ENCODE results near the gene OMP. TPM values are rescaled to one million over a fixed set of nuclear protein-coding genes. Genes with fewer than 3 reads are reported as not detected.

The OMP gene
- total RNA-seq, 1 experiment from 2014 or later = not detected

Other genes starting within 250 kb of the OMP start
- 41.9 and 47.2 TPM in 2 replicates for gene ACER3, start 241.9 kb upstream of the OMP start, total RNA-seq (2014; rRNA removed; shearing (Covaris generic))
- not detected in 2 replicates for gene B3GNT6, start 68.4 kb upstream of the OMP start, total RNA-seq (2014; rRNA removed; shearing (Covaris generic))
- 10.7 and 12.4 TPM in 2 replicates for gene CAPN5, start 35.9 kb upstream of the OMP start, total RNA-seq (2014; rRNA removed; shearing (Covaris generic))
- 0.29 and 0.36 TPM in 2 replicates for gene MYO7A, start 25.4 kb downstream of the OMP start, total RNA-seq (2014; rRNA removed; shearing (Covaris generic))
- not detected in 2 replicates for gene GDPD4, start 198.8 kb downstream of the OMP start, total RNA-seq (2014; rRNA removed; shearing (Covaris generic))

All from RPMI7951 (cell line).